ENCODE results near the gene HIBADH. TPM values are rescaled to one million over a fixed set of nuclear protein-coding genes. Genes with fewer than 3 reads are reported as not detected.

HIBADH gene
- total RNA-seq, 1 donor from 2014 or later = 39.1 TPM

GRCh38 chr7:27569106-27569505, 93.6 kb downstream of the HIBADH start:
- H3K4me3 ChIP-seq (ENCODE audit: low read length in 3 of 3) = no peak overlapping the region
- no peak overlapping the region for H3K27ac ChIP-seq (ENCODE audit: low read depth, low read length)
- H3K27me3 ChIP-seq (ENCODE audit: control insufficient read depth in 3 of 3, insufficient read depth in 3 of 3, low read length in 3 of 3) = no peaks in the 10 kb centered on the region
- H3K4me1 ChIP-seq (ENCODE audit: control insufficient read depth in 3 of 3, insufficient read depth in 3 of 3, low read length in 3 of 3) = no peaks in the 10 kb centered on the region
- H3K9me3 ChIP-seq (ENCODE audit: control insufficient read depth in 3 of 3, low read length in 3 of 3) = no peaks in the 10 kb centered on the region
- H3K9ac ChIP-seq (ENCODE audit: low read depth in 1 of 3, low read length in 3 of 3) = no peak overlapping the region
- no peaks in the 10 kb centered on the region for H3K36me3 ChIP-seq (ENCODE audit: control insufficient read depth in 3 of 3, insufficient read depth in 3 of 3, low read length in 3 of 3)

- no peak overlapping the region for H3K27ac ChIP-seq (ENCODE audit: low read depth, low read length)
- H3K36me3 ChIP-seq (ENCODE audit: control insufficient read depth in 3 of 3, insufficient read depth in 3 of 3, low read length in 3 of 3) = no peaks in the 10 kb centered on the region
- H3K4me1 ChIP-seq (ENCODE audit: control insufficient read depth in 3 of 3, insufficient read depth in 3 of 3, low read length in 3 of 3) = no peaks in the 10 kb centered on the region
- H3K9ac ChIP-seq (ENCODE audit: low read depth in 1 of 3, low read length in 3 of 3) = no peak overlapping the region
- H3K27me3 ChIP-seq (ENCODE audit: control insufficient read depth in 3 of 3, insufficient read depth in 3 of 3, low read length in 3 of 3) = no peaks in the 10 kb centered on the region
- H3K4me3 ChIP-seq (ENCODE audit: low read length in 3 of 3) = no peak overlapping the region
- no peaks in the 10 kb centered on the region for H3K9me3 ChIP-seq (ENCODE audit: control insufficient read depth in 3 of 3, low read length in 3 of 3)
These were observed 95.4 kb downstream of the HIBADH start for GRCh38 chr7:27567266-27567665.

GRCh38 chr7:27564881-27565482, 97.7 kb downstream of the HIBADH start:
- Histone ChIP-seq H3K27ac (ENCODE audit: low read depth, low read length) (no peak overlapping the region), H3K36me3 (ENCODE audit: control insufficient read depth in 3 of 3, insufficient read depth in 3 of 3, low read length in 3 of 3) (no peaks in the 10 kb centered on the region), H3K9me3 (ENCODE audit: control insufficient read depth in 3 of 3, low read length in 3 of 3) (no peaks in the 10 kb centered on the region), H3K27me3 (ENCODE audit: control insufficient read depth in 3 of 3, insufficient read depth in 3 of 3, low read length in 3 of 3) (no peaks in the 10 kb centered on the region), H3K9ac (ENCODE audit: low read depth in 1 of 3, low read length in 3 of 3) (no peak overlapping the region), H3K4me1 (ENCODE audit: control insufficient read depth in 3 of 3, insufficient read depth in 3 of 3, low read length in 3 of 3) (no peaks in the 10 kb centered on the region), H3K4me3 (ENCODE audit: low read length in 3 of 3) (no peak overlapping the region)

GRCh38 chr7:27560706-27561235, 101.9 kb downstream of the HIBADH start:
- H3K9me3 ChIP-seq (ENCODE audit: control insufficient read depth in 3 of 3, low read length in 3 of 3) = no peaks in the 10 kb centered on the region
- H3K27ac ChIP-seq (ENCODE audit: low read depth, low read length) = no peak overlapping the region
- H3K36me3 ChIP-seq (ENCODE audit: control insufficient read depth in 3 of 3, insufficient read depth in 3 of 3, low read length in 3 of 3) = no peaks in the 10 kb centered on the region
- no peaks in the 10 kb centered on the region for H3K27me3 ChIP-seq (ENCODE audit: control insufficient read depth in 3 of 3, insufficient read depth in 3 of 3, low read length in 3 of 3)
- H3K9ac ChIP-seq (ENCODE audit: low read depth in 1 of 3, low read length in 3 of 3) = no peak overlapping the region
- no peak overlapping the region for H3K4me3 ChIP-seq (ENCODE audit: low read length in 3 of 3)
- no peaks in the 10 kb centered on the region for H3K4me1 ChIP-seq (ENCODE audit: control insufficient read depth in 3 of 3, insufficient read depth in 3 of 3, low read length in 3 of 3)

GRCh38 chr7:27555670-27556069, 107.0 kb downstream of the HIBADH start:
- Histone ChIP-seq H3K27ac (ENCODE audit: low read depth, low read length) (no peak overlapping the region), H3K4me1 (ENCODE audit: control insufficient read depth in 3 of 3, insufficient read depth in 3 of 3, low read length in 3 of 3) (no peaks in the 10 kb centered on the region), H3K36me3 (ENCODE audit: control insufficient read depth in 3 of 3, insufficient read depth in 3 of 3, low read length in 3 of 3) (no peaks in the 10 kb centered on the region), H3K9ac (ENCODE audit: low read depth in 1 of 3, low read length in 3 of 3) (no peak overlapping the region), H3K27me3 (ENCODE audit: control insufficient read depth in 3 of 3, insufficient read depth in 3 of 3, low read length in 3 of 3) (no peaks in the 10 kb centered on the region), H3K4me3 (ENCODE audit: low read length in 3 of 3) (no peak overlapping the region), H3K9me3 (ENCODE audit: control insufficient read depth in 3 of 3, low read length in 3 of 3) (no peaks in the 10 kb centered on the region)

GRCh38 chr7:27554826-27555225, 107.9 kb downstream of the HIBADH start:
- Histone ChIP-seq H3K4me3 (ENCODE audit: low read length in 3 of 3) (no peak overlapping the region), H3K9ac (ENCODE audit: low read depth in 1 of 3, low read length in 3 of 3) (no peak overlapping the region), H3K27ac (ENCODE audit: low read depth, low read length) (no peak overlapping the region), H3K4me1 (ENCODE audit: control insufficient read depth in 3 of 3, insufficient read depth in 3 of 3, low read length in 3 of 3) (no peaks in the 10 kb centered on the region), H3K36me3 (ENCODE audit: control insufficient read depth in 3 of 3, insufficient read depth in 3 of 3, low read length in 3 of 3) (no peaks in the 10 kb centered on the region), H3K27me3 (ENCODE audit: control insufficient read depth in 3 of 3, insufficient read depth in 3 of 3, low read length in 3 of 3) (no peaks in the 10 kb centered on the region), H3K9me3 (ENCODE audit: control insufficient read depth in 3 of 3, low read length in 3 of 3) (no peaks in the 10 kb centered on the region)

GRCh38 chr7:27553273-27553672, 109.4 kb downstream of the HIBADH start:
- Histone ChIP-seq H3K9ac (ENCODE audit: low read depth in 1 of 3, low read length in 3 of 3) (no peak overlapping the region), H3K9me3 (ENCODE audit: control insufficient read depth in 3 of 3, low read length in 3 of 3) (no peaks in the 10 kb centered on the region), H3K27ac (ENCODE audit: low read depth, low read length) (no peak overlapping the region), H3K4me3 (ENCODE audit: low read length in 3 of 3) (no peak overlapping the region), H3K36me3 (ENCODE audit: control insufficient read depth in 3 of 3, insufficient read depth in 3 of 3, low read length in 3 of 3) (no peaks in the 10 kb centered on the region), H3K4me1 (ENCODE audit: control insufficient read depth in 3 of 3, insufficient read depth in 3 of 3, low read length in 3 of 3) (no peaks in the 10 kb centered on the region), H3K27me3 (ENCODE audit: control insufficient read depth in 3 of 3, insufficient read depth in 3 of 3, low read length in 3 of 3) (no peaks in the 10 kb centered on the region)

- H3K27ac ChIP-seq (ENCODE audit: low read depth, low read length) = no peak overlapping the region
- H3K9me3 ChIP-seq (ENCODE audit: control insufficient read depth in 3 of 3, low read length in 3 of 3) = no peaks in the 10 kb centered on the region
- no peak overlapping the region for H3K4me3 ChIP-seq (ENCODE audit: low read length in 3 of 3)
- H3K9ac ChIP-seq (ENCODE audit: low read depth in 1 of 3, low read length in 3 of 3) = no peak overlapping the region
- H3K36me3 ChIP-seq (ENCODE audit: control insufficient read depth in 3 of 3, insufficient read depth in 3 of 3, low read length in 3 of 3) = no peaks in the 10 kb centered on the region
- no peaks in the 10 kb centered on the region for H3K4me1 ChIP-seq (ENCODE audit: control insufficient read depth in 3 of 3, insufficient read depth in 3 of 3, low read length in 3 of 3)
- no peaks in the 10 kb centered on the region for H3K27me3 ChIP-seq (ENCODE audit: control insufficient read depth in 3 of 3, insufficient read depth in 3 of 3, low read length in 3 of 3)
These were observed 110.8 kb downstream of the HIBADH start for GRCh38 chr7:27551803-27552400.

- H3K27me3 ChIP-seq (ENCODE audit: control insufficient read depth in 3 of 3, insufficient read depth in 3 of 3, low read length in 3 of 3) = no peaks in the 10 kb centered on the region
- H3K9ac ChIP-seq (ENCODE audit: low read depth in 1 of 3, low read length in 3 of 3) = no peak overlapping the region
- no peak overlapping the region for H3K4me3 ChIP-seq (ENCODE audit: low read length in 3 of 3)
- H3K9me3 ChIP-seq (ENCODE audit: control insufficient read depth in 3 of 3, low read length in 3 of 3) = no peaks in the 10 kb centered on the region
- no peaks in the 10 kb centered on the region for H3K4me1 ChIP-seq (ENCODE audit: control insufficient read depth in 3 of 3, insufficient read depth in 3 of 3, low read length in 3 of 3)
- no peak overlapping the region for H3K27ac ChIP-seq (ENCODE audit: low read depth, low read length)
- no peaks in the 10 kb centered on the region for H3K36me3 ChIP-seq (ENCODE audit: control insufficient read depth in 3 of 3, insufficient read depth in 3 of 3, low read length in 3 of 3)
These were observed 113.1 kb downstream of the HIBADH start for GRCh38 chr7:27549606-27550005.

- Histone ChIP-seq H3K9me3 (ENCODE audit: control insufficient read depth in 3 of 3, low read length in 3 of 3) (no peaks in the 10 kb centered on the region), H3K27me3 (ENCODE audit: control insufficient read depth in 3 of 3, insufficient read depth in 3 of 3, low read length in 3 of 3) (no peaks in the 10 kb centered on the region), H3K9ac (ENCODE audit: low read depth in 1 of 3, low read length in 3 of 3) (no peak overlapping the region), H3K4me1 (ENCODE audit: control insufficient read depth in 3 of 3, insufficient read depth in 3 of 3, low read length in 3 of 3) (no peaks in the 10 kb centered on the region), H3K36me3 (ENCODE audit: control insufficient read depth in 3 of 3, insufficient read depth in 3 of 3, low read length in 3 of 3) (no peaks in the 10 kb centered on the region), H3K4me3 (ENCODE audit: low read length in 3 of 3) (no peak overlapping the region), H3K27ac (ENCODE audit: low read depth, low read length) (no peak overlapping the region)
These were observed 114.4 kb downstream of the HIBADH start for GRCh38 chr7:27548304-27548703.

Data from skeletal muscle tissue (tissue), 4 donors.